ENCODE data around the gene ATP8B4.

DNA sequence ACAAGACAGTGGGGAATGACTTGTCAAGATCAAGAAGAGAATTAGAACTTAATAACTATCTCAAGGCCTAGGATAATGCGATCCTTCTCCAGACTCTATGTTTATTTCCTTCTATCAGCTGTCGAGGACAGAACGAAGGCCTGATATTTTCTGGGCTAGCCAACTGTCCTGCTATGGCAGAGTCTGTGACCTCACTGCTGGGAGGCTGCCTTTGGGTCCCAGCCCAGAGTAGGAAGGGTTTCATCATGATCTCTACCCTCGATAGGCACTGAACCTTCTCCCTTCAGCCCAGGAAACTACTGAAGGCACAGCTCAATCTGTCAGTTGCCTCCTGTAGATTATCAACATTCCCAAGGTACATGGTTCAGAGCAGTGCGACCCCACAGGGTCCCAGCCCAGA, 237.2 kb downstream of the ATP8B4 start:
- no peak for TF ChIP-seq CTCF (conservative IDR thresholded peaks at IDR 0.05; ENCODE audit: low read length)
- TF ChIP-seq EZH2phosphoT487 (IDR thresholded peaks at IDR 0.05; ENCODE audit: borderline replicate concordance), result no peak

Data from Loucy (cell line).